H9 (cell line): ENCODE measurements around the gene VTA1. TPM values are rescaled to one million over a fixed set of nuclear protein-coding genes. Genes with fewer than 3 reads are reported as not detected.

Experiments used
- DNase-seq: peaks from one replicate; pipeline ENCODE4 v3.0.0-alpha.2; 2017
- H2AFZ ChIP-seq: one replicate; pipeline ENCODE4 v1.6.1; 2013; ENCODE audit warnings: mild to moderate bottlenecking, low read length, control low read depth, moderate library complexity
- H2AK5ac ChIP-seq: 2 replicates; pipeline ENCODE4 v1.6.1; 2013; ENCODE audit warnings: low read length, control low read depth, mixed read lengths; ENCODE audit not compliant: insufficient read length
- H2BK120ac ChIP-seq: one replicate; pipeline ENCODE4 v1.6.1; 2013; ENCODE audit warnings: low read depth, mild to moderate bottlenecking, low read length, control low read depth, inconsistent platforms; ENCODE audit not compliant: poor library complexity, severe bottlenecking
- H2BK12ac ChIP-seq: 2 replicates; pipeline ENCODE4 v1.6.1; 2013; ENCODE audit warnings: low read length, control low read depth, mixed read lengths, low read depth; ENCODE audit not compliant: insufficient read length
- H2BK15ac ChIP-seq: 2 replicates; pipeline ENCODE4 v1.6.1; 2013; ENCODE audit warnings: low read depth, low read length, control low read depth
- H2BK20ac ChIP-seq: one replicate; pipeline ENCODE4 v1.6.1; 2013; ENCODE audit warnings: low read depth, mild to moderate bottlenecking, low read length, control low read depth, inconsistent platforms; ENCODE audit not compliant: poor library complexity, severe bottlenecking
- H2BK5ac ChIP-seq: 2 replicates; pipeline ENCODE4 v1.6.1; 2013; ENCODE audit warnings: low read length, control low read depth, mixed read lengths; ENCODE audit not compliant: insufficient read length
- H3K14ac ChIP-seq: 2 replicates; pipeline ENCODE4 v1.6.1; 2013; ENCODE audit warnings: low read length, control low read depth; ENCODE audit not compliant: insufficient read depth
- H3K18ac ChIP-seq: 2 replicates; pipeline ENCODE4 v1.6.1; 2013; ENCODE audit warnings: low read depth, mild to moderate bottlenecking, mixed read lengths, low read length, control low read depth; ENCODE audit not compliant: insufficient read length
- H3K23ac ChIP-seq: 2 replicates; pipeline ENCODE4 v1.6.1; 2013; ENCODE audit warnings: low read length, control low read depth, mixed read lengths, low read depth; ENCODE audit not compliant: insufficient read length
- H3K23me2 ChIP-seq: 2 replicates; pipeline ENCODE4 v1.6.1; 2013; ENCODE audit warnings: low read depth, mild to moderate bottlenecking, mixed read lengths, low read length, control low read depth; ENCODE audit not compliant: insufficient read length, poor library complexity, severe bottlenecking
- H3K27ac ChIP-seq: 2 replicates; pipeline ENCODE4 v1.5.1; 2013; ENCODE audit warnings: low read length, control low read depth, mixed read lengths, low read depth; ENCODE audit not compliant: insufficient read length
- H3K27me3 ChIP-seq: 2 replicates; pipeline ENCODE4 v1.6.1; 2013; ENCODE audit warnings: low read length, control low read depth, inconsistent platforms; ENCODE audit not compliant: insufficient read depth
- H3K4ac ChIP-seq: 2 replicates; pipeline ENCODE4 v1.6.1; 2013; ENCODE audit warnings: low read depth, mild to moderate bottlenecking, control low read depth, inconsistent platforms, low read length, moderate library complexity
- H3K4me1 ChIP-seq: 2 replicates; pipeline ENCODE4 v1.6.1; 2013; ENCODE audit warnings: low read length, control low read depth, inconsistent platforms; ENCODE audit not compliant: insufficient read depth
- H3K4me2 ChIP-seq: 2 replicates; pipeline ENCODE4 v1.6.1; 2013; ENCODE audit warnings: low read length, control low read depth, mixed read lengths; ENCODE audit not compliant: insufficient read length, insufficient read depth
- H3K56ac ChIP-seq: 2 replicates; pipeline ENCODE4 v1.6.1; 2013; ENCODE audit warnings: low read depth, mild to moderate bottlenecking, mixed read lengths, low read length, control low read depth; ENCODE audit not compliant: insufficient read length
- H3K79me1 ChIP-seq: 2 replicates; pipeline ENCODE4 v1.6.1; 2013; ENCODE audit warnings: low read depth, mild to moderate bottlenecking, moderate library complexity, low read length, control low read depth, inconsistent platforms; ENCODE audit not compliant: insufficient read depth, poor library complexity, severe bottlenecking
- H3K79me2 ChIP-seq: 2 replicates; pipeline ENCODE4 v1.6.1; 2013; ENCODE audit warnings: low read length, control low read depth, inconsistent platforms; ENCODE audit not compliant: insufficient read depth
- H3K9ac ChIP-seq: 2 replicates; pipeline ENCODE4 v1.6.1; 2013; ENCODE audit warnings: low read length, control low read depth, mixed read lengths; ENCODE audit not compliant: insufficient read length; ENCODE audit errors: extremely low read depth
- H3K9me3 ChIP-seq: one replicate; pipeline ENCODE4 v1.6.1; 2013; ENCODE audit warnings: low read depth, low read length, inconsistent platforms; ENCODE audit not compliant: control insufficient read depth
- H3T11ph ChIP-seq: one replicate; pipeline ENCODE4 v1.6.1; 2013; ENCODE audit warnings: mild to moderate bottlenecking, low read length, control low read depth, inconsistent platforms
- H4K20me1 ChIP-seq: one replicate; pipeline ENCODE4 v1.6.1; 2013; ENCODE audit not compliant: control insufficient read depth, insufficient read length, insufficient read depth
- H4K5ac ChIP-seq: 2 replicates; pipeline ENCODE4 v1.6.1; 2013; ENCODE audit warnings: low read depth, mild to moderate bottlenecking, mixed read lengths, low read length, control low read depth; ENCODE audit not compliant: insufficient read length
- H4K8ac ChIP-seq: replicated peaks from 2 replicates; pipeline ENCODE4 v1.6.1; 2013; ENCODE audit warnings: low read length, control low read depth, mixed read lengths, low read depth; ENCODE audit not compliant: insufficient read length
- H4K91ac ChIP-seq: 2 replicates; pipeline ENCODE4 v1.6.1; 2013; ENCODE audit warnings: low read depth, mild to moderate bottlenecking, moderate library complexity, mixed read lengths, low read length, control low read depth; ENCODE audit not compliant: insufficient read length
- H3K27ac Mint-ChIP-seq, 3 experiments: 2 replicates in 2 of 3; 3 replicates in 1 of 3; pipeline ENCODE4 v1.8.0; 2020 to 2021; ENCODE audit warnings: mixed read lengths in 3 of 3, mild to moderate bottlenecking in 1 of 3, moderate library complexity in 1 of 3
- H3K27me3 Mint-ChIP-seq: 2 replicates; pipeline ENCODE4 v1.8.0; 2021; ENCODE audit warnings: low read depth, mild to moderate bottlenecking, moderate library complexity, mixed read lengths
- H3K36me3 Mint-ChIP-seq, 3 experiments: 2 replicates in 2 of 3; 3 replicates in 1 of 3; pipeline ENCODE4 v1.8.0; 2020 to 2021; ENCODE audit warnings: low read depth in 3 of 3, mixed read lengths in 3 of 3; ENCODE audit not compliant: insufficient read depth in 1 of 3
- H3K4me1 Mint-ChIP-seq, 2 experiments: 2 replicates each; pipeline ENCODE4 v1.8.0; 2020; ENCODE audit warnings: mixed read lengths in 2 of 2
- H3K4me3 Mint-ChIP-seq, 2 experiments: 2 replicates in 1 of 2; 3 replicates in 1 of 2; pipeline ENCODE4 v1.8.0; 2020 to 2021; ENCODE audit warnings: mild to moderate bottlenecking in 2 of 2, mixed read lengths in 2 of 2, moderate library complexity in 1 of 2
- H3K9me3 Mint-ChIP-seq, 2 experiments: 2 replicates in 1 of 2; 3 replicates in 1 of 2; pipeline ENCODE4 v1.8.0; 2020; ENCODE audit warnings: mild to moderate bottlenecking in 2 of 2, mixed read lengths in 2 of 2, moderate library complexity in 1 of 2
- WGBS: extraction: QIAGEN DNeasy Blood & Tissue Kit; methylation state at CpG from one replicate; pipeline ENCODE4 v1.1.7; 2013; ENCODE audit warnings: missing lambda C conversion rate, low lambda C conversion rate, mixed read lengths; ENCODE audit not compliant: insufficient read length; ENCODE audit errors: extremely low coverage; 5-methylcytosine and 5-hydroxymethylcytosine counted together
- total RNA-seq: library from RNA; stranded (reverse); gene quantifications from 2 replicates; pipeline ENCODE4 v1.2.1, GENCODE V29; 2021
- TF ChIP-seq, protein P1 (sequence below): fragments of 200-600 bp; sonication (generic); conservative IDR thresholded peaks from 3 replicates; pipeline ENCODE4 v1.8.0; 2021; ENCODE audit warnings: antibody characterized with exemption, mild to moderate bottlenecking

The VTA1 gene
- total RNA-seq, 1 experiment from 2014 or later: 63.1 TPM

- no peak overlapping the region for H2AK5ac ChIP-seq
- no peak overlapping the region for H3K27ac ChIP-seq
- no peak overlapping the region for H3K14ac ChIP-seq
- no peaks in the 10 kb centered on the region for H3K27me3 ChIP-seq
- TF ChIP-seq, protein P1, sequence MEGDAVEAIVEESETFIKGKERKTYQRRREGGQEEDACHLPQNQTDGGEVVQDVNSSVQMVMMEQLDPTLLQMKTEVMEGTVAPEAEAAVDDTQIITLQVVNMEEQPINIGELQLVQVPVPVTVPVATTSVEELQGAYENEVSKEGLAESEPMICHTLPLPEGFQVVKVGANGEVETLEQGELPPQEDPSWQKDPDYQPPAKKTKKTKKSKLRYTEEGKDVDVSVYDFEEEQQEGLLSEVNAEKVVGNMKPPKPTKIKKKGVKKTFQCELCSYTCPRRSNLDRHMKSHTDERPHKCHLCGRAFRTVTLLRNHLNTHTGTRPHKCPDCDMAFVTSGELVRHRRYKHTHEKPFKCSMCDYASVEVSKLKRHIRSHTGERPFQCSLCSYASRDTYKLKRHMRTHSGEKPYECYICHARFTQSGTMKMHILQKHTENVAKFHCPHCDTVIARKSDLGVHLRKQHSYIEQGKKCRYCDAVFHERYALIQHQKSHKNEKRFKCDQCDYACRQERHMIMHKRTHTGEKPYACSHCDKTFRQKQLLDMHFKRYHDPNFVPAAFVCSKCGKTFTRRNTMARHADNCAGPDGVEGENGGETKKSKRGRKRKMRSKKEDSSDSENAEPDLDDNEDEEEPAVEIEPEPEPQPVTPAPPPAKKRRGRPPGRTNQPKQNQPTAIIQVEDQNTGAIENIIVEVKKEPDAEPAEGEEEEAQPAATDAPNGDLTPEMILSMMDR: no peak
- no peak overlapping the region for H2BK15ac ChIP-seq
- H3K9ac ChIP-seq: no peak overlapping the region
- H4K20me1 ChIP-seq: no peaks in the 10 kb centered on the region
- H2BK5ac ChIP-seq: no peak overlapping the region
- WGBS: no CpG with 5 or more reads among the region's 4 CpGs
- no peak overlapping the region for H2BK20ac ChIP-seq
- no peaks in the 10 kb centered on the region for H3K79me2 ChIP-seq
- no peaks in the 10 kb centered on the region for H3K23me2 ChIP-seq
- H2BK120ac ChIP-seq: no peak overlapping the region
- H3K36me3 Mint-ChIP-seq: no peaks in the 10 kb centered on the region
- H3K27ac Mint-ChIP-seq: no peak overlapping the region; a peak in 1 of 7 replicates
- H2BK12ac ChIP-seq: no peak overlapping the region
- H2AFZ ChIP-seq: no peak overlapping the region
- no peaks in the 10 kb centered on the region for H3K27me3 Mint-ChIP-seq
- H3K4me1 ChIP-seq: peaks cover 3% of the 10 kb centered on the region; the same call in 1 of the 2 replicates
- H3K23ac ChIP-seq: no peak overlapping the region
- H4K8ac ChIP-seq: no peak overlapping the region
- no peak overlapping the region for H3K4ac ChIP-seq
- H4K91ac ChIP-seq: no peak overlapping the region
- H3K9me3 Mint-ChIP-seq: no peaks in the 10 kb centered on the region
- H3K9me3 ChIP-seq: no peaks in the 10 kb centered on the region
- no peak overlapping the region for H3K56ac ChIP-seq
- no peak overlapping the region for H3K18ac ChIP-seq
- H4K5ac ChIP-seq: no peak overlapping the region
- peaks cover 6 to 7% of the 10 kb centered on the region in 2 experiments; a peak in 3 of 4 replicates for H3K4me1 Mint-ChIP-seq
- H3K4me2 ChIP-seq: no peak overlapping the region
- no peak overlapping the region for H3K4me3 Mint-ChIP-seq
- no peak overlapping the region for H3T11ph ChIP-seq
- H3K79me1 ChIP-seq: no peaks in the 10 kb centered on the region
- no peak for DNase-seq
Measured at GRCh38 chr6:142242269-142242668, 95.2 kb downstream of the VTA1 start.
